ENCODE results near the gene PI3.
A peak's percentile ranks its signal among the peaks of the same experiment; 100 is the strongest.
"Not testable (repeated sequence)": the region's sequence is repeated elsewhere in the genome, so short reads cannot be mapped to it uniquely, and the experiment has no call there.

PI3 gene, protein sequence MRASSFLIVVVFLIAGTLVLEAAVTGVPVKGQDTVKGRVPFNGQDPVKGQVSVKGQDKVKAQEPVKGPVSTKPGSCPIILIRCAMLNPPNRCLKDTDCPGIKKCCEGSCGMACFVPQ

DNA sequence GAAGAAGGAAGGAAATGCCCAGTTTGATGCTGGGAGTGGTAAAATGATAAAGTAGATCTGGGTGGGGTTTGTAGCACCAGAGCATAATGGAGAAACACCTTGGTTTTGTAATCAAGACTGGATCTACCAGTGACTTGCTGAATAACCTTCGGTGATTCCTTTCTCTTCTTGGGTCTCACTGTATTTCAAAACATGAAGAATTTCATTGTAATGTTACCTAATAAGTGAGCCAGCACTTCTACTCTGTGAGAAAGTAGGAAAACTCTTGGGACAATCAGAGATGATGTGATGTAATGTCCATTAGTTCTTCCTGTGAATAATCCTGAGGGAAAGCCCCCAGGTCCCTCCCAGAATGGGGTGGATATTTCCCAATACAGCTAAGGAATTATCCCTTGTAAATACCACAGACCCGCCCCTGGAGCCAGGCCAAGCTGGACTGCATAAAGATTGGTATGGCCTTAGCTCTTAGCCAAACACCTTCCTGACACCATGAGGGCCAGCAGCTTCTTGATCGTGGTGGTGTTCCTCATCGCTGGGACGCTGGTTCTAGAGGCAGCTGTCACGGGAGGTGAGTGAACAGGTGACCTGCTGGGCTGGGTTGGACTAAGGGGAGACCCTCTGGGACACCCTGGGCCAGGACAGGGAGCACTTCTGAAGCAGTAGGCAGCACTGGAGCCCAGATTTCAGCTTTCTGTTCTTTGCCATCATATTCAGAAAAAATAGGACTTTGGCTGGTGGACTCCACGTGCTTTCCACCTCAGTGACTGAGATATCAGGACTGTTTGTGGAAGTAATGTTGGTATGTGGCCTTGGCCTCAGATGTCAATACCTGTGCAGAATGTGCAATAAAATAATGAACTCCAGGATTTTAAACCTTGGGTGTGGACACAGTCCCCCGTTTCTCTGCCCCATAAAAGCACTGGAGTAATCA, at the start of gene PI3:
Gene PI3 (plus strand): TSS at position 469 of the 931 bp plus-strand sequence. CDS start 21 bp downstream, at position 490.
- no peak for DNase-seq

DNA sequence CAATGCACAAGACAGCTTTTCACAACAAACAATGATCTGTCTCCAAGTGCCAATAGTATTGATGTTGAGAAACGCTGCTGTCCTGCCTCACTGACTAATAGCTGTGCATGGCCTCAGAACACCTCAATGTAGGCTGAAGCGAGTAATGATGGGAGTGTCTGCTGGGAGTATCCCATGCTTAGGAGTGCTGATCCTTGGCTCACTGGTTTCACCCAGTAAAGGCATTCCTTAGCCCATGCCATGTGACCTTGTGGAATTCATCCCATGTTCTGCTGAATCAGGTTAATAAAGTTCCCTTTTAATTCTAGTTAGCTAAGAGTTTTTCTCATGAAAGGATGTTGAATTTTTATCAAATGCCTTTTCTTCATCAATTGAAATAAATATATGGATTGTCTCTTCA, 46.6 kb upstream of the PI3 start:
- no peak for DNase-seq

DNA sequence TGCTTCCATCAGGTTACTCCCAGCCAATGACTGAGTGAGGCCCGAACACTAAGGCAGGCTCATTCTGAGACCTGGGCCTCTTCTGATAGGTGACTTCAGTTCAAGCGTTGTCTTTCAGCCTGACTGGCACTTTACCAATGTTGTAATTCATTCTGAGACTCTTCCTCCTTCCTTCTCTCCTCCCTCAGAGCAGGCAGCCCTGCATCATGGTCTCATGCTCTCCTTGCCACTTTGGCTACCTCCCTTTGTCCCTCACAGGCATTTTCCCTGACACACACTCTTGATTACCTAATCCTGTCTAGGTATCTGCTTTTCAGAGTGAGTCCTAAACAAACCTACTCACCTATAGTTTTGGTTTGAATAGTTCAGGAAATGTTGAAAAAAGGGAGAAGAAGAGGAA, 37.8 kb upstream of the PI3 start:
- DNase-seq: no peak

DNA sequence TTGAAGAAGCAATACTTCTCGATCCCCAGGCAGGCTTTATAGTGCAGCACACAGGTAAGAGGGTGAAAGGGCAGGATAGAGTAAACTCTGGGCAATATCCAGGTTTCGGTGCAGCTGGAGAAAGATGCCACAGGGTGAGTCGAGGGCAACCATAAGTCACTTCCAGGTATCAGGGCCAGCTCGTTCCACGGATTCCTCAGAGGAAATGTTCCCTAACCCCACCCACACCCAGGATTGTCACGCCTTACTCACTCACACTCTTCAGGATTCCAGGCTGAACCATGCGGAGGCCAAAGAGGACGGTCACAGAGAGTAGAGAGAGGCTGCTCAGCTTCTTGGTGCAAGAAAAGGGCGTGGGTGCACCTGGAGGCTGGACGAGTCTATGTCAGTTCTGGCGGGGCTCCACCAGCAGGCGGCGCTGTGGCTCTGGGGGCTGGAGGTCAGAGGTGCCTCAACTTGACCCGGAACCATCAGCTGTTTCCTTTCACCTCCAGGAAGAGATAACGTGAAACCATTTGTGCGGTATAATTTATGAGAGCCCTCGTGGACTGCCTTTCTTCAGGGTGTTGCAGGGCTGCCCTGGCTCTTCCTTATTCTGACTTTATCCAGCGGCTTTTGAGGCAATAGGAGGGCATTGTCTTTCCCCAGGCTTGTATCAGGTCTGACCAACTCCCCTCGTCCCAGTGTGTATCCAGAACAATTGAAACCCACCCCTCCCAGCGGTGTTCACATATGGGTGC, 36.0 kb upstream of the PI3 start:
- DNase-seq: peak; percentile 34

DNA sequence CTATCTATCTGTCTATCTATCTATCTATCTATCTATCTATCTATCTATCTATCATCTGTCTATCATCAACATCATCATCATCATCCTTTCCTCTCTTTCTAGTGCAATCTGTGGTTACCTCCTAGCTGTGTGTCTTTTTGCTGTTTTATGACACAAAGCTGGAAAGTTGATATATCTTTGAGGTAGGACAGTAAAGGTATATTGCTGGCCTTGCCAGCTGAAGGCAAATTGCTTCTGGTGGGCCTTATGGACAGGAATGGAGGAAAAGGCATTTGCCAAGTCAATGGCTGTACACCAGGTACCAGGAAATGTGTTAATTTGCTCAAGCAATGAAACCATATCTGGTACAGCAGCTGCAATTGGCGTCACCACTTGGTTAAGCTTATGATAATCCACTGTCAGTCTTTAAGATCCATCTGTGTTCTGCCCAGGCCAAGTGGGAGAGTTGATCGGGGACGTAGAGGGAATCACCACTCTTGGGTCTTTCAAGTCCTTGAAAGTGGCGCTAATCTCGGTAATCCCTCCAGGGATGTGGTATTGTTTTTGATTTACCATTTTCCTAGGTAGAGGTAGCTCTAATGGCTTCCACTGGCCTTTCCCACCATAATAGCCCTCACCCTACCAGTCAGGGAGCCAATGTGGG, 34.8 kb upstream of the PI3 start:
- DNase-seq: not testable (repeated sequence)

DNA sequence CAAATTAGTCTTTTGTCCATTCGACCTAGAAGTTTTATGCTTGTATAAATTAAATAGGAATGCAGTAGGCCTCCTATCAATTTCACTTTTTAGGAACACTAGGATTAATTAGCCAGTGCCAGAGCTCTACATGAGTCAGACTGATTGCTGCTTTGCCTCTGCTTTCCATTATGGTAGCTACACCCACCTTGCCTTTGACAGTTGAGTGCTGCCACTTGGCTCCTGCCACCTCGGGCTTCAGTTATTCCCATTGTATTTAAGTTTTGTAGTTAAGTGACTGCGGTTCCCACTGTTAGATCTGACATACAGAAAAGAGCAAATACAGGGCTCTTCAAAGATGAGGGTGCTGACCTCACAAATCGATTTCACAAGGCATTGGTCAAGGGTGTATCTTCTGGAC, 33.9 kb upstream of the PI3 start:
- DNase-seq: no peak

DNA sequence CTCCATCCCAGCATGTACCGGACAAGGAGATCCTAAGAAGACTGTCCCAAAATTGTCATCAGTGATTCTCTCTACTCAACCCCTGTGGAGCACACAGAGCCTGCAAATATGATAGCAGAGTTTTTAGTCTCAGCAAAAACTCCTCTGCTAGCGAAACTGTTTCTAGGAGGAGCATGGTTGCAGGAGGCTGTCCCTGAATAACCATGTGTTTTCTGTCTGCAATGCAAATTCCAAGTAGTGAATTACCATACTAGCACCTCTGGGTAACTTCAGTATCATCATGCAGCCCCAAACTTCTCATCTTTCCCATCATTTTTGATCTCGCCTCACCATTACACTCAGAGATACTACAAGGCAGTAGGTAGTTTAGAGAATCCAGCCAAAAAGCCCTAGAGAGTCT, 25.6 kb upstream of the PI3 start:
- DNase-seq: no peak

DNA sequence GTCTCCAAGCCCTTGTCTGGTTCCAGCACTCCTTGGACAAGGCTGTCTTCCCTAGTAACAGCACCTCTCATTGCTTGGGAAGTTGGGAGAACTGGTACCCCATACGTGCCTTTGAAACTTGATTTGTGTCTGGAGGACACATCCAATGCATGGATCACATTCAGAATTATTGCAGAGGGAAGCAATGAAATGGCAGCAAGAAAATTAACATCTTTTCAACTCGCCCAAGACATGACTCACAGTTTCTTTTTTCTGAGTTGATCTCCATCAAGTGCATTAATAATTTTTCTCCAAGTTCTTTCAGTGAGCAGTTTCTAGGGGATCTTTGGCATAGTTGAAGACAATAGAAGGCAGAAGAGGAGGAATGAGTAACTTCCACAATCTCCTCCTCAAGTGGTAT, 22.3 kb upstream of the PI3 start:
- DNase-seq: no peak

DNA sequence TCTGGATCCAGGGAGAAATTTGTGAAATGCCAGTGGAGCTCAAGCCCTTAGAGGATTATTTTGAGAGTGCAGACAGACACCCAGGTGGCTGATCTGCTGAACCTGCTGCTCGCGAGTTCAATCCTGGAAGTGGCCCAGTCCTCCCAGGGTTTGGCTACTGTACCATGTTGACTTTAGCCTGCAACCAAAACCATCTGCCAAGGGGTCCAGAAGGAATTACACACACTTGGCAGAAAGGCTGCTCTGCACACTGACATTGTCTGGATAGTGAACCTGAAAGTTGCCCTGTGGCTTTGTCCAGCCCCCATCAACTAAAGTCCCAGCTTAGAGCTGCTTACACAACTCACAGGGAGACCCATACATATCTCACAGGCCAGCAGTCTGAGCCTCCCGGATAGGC, 21.6 kb upstream of the PI3 start:
- DNase-seq: no peak

DNA sequence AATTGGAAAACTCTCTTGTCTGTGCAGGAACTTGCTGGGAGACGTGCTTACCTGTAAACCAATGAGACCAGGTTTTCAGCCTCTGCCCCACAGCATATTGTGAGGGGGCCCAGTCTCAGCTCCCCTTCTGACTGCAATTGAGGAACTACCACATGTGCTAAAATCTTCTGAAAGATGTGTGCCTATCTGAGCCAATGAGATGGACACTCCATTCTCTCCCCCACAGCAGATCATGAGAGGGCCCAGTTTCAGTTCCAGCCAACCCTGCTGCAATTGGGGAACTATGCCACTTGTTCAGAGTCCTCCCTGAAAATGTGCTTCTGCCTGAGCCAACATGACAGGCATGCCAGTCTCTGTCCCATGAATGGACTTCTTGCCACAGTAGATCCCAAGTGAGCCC, 20.9 kb upstream of the PI3 start:
- peak; percentile 26 for DNase-seq

DNA sequence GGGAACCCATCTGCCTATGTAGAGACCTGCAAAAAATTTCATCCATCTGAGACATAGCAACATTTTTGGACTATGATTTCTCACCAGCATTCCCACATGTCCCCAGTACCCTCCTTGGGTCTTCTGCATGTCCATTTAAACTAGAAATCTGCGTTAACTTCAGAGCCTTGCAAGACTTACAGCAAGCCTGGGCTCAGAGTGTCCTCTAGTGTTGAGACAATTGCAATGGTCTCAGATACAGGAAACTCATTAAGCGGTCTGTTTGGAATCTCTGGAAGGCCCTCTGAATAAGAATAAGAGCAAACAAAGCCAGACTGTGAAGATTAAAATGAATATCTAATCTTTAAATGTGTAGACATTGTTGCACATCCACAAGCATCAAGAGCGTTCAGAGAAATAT, 20.5 kb upstream of the PI3 start:
- DNase-seq: no peak

DNA sequence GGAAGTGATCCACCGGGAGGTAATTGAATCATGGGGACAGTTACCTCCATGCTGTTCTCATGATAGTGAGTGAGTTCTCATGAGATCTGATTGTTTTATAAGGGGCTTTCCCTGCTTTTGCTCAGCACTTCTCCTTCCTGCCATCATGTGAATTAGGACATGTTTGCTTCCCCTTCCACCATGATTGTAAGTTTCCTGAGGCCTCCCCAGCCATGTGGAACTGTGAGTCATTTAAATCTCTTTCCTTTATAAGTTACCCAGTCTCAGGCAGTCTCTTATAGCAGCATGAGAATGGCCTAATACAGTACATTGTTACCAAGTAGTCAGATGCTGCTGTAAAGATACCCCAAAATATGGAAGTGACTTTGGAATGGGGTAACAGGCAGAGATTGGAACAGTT, 19.9 kb upstream of the PI3 start:
- DNase-seq: not testable (repeated sequence)

DNA sequence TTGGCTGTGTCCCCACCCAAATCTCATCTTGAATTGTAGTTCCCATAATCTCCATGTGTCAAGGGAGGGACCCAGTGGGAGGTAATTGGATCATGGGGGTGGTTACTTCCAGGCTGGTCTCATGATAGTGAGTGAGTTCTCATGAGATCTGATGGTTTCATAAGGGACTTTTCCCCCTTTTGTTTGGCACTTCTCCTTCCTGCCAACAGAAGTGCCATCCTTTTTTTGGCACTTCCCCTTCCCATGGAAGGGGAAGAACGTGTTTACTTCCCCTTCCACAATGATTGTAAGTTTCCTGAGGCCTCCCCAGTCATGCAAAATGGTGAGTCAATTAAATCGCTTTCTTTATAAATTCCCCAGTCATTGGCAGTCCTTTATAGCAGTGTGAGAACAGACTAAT, 18.0 kb upstream of the PI3 start:
- DNase-seq: no peak

DNA sequence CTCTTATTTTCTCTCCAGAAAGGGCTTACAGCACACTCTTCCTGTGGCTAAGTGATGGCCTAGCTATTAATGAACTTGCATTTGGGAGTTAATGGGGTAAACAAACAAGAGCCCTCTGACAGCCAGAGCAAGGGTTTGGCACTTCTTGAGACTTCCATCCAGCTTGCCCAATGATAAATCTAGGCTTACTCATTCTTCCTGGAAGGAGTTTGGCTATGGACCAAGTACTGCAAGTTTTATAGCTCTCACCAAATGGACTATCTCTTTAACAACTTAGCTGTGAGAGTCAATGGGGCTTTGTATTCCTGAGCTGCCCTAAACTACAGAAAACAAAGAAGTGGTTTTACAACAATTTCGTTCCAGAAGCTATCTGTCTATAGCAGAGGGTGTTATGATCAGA, 16.7 kb upstream of the PI3 start:
- DNase-seq: no peak

DNA sequence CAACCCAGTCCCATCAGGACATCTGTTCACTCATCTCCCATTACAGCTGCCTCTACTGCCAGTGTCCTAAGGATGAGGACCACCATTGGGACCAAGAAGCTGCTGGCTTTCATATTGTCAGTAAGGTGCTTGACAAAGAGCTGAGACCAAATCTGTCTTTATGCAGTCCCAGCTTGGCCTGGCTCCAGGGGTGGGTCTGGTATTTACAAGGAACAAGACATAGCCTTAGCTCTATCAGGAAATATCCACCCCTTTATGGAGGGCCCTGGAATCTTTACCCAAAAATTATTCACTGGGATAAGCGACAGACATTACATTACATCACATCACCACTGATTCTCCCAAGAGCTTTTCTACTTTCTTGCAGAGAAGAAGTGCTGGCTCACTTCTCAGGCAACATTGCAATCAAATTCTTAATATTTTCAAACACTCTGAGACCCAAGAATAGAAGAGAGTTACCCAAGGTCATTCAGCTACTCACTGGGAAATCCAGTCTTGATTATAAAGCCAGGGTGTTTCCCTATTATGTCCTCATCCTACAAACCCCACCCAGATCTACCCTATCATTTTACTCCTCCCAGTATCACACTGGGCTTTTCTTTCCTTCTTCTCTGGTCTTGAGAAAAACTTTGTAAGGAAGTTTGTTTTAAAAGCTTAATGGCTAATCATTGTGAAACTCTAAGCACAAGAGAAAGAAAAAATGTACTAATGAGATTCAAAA, 11.5 kb upstream of the PI3 start:
- no peak for DNase-seq

DNA sequence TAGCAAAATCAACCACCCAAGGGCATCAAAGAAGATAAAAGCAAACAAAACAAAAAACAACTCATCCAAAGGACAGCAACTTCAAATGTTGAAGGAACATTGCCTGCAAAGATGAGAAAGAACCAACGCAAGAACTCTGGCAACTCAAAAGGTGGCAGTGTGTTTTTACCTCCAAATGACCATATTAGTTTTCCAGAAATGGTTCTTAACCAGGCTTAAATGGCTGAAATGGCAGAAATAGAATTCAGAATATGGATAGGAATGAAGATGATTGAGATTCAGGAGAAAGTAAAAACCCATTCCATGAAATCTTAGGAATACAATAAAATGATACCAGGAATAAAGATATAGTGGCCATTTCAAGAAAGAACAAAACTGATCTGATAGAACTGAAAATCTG, 9.8 kb upstream of the PI3 start:
- no peak for DNase-seq

DNA sequence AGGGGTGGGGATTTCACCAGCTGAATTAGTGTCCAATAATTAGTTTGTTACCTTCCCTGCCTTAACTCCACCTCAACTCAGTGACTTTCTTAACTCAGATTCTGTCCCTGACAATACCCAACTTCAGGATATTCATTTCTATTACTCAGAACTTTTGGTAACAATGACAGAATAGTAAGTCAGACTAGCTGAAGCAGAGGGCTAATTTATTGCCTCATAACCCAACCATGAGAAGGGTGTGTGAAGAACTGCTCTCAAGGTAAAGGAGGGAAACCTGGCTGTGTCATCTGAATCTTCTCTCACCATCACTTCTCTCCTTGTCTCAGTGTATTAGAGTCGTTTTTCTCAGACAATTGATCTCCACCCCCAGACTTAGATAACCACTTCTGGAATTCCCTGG, 1.2 kb upstream of the PI3 start:
- no peak for DNase-seq

DNA sequence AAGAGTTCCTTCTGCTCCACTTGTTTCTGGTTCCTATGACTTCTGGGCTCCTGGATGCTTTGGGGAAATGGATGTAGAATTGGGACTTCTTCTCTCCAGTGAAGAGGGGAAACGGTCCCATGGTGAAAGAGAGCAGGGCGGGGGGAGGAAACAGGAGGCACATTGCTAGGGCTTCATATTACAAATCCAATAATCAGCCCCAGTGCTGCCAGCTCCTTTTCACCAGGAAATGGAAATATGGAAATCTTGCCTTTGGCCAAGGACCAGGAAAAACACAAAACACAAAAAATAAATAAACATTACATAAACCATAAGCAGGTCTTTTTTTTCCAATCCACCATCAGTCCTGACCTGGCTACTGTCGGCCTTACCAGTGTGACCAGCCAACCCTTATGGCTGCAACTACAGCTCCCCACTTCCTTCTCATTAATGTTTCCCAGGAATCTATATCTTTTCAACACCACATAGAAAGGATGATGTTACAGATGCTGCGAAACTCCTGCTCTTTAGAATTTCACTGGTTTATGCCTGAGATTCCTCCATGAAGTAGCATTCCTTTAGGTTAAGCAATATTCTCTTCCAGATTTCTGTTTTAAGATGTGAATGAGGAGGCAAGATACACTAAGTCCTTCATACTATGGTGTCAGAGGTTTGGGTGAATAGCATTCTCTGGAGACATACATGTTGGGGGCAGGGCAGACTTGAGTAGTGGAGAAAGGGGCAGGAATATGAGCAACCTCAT, 2.0 kb downstream of the PI3 start:
- no peak for DNase-seq

DNA sequence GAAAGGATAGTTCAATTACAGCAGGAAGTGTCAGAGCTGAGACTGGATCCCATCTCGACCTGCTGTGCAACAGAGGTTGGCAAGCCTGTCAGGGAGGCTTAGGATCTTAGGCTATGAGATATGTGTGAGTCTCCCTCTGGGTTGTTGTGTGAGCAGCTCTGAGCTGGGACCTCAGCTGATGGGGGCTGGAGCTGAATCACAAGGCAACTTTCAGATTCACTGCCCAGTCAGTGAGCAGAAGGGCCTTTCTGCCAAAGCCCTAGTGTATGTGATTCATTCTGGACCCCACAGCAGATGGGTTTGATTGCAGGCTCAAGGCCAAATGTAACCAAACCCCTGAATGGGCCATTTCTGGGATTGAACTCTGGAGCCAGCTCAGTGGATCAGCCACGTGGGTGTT, 4.5 kb downstream of the PI3 start:
- no peak for DNase-seq

DNA sequence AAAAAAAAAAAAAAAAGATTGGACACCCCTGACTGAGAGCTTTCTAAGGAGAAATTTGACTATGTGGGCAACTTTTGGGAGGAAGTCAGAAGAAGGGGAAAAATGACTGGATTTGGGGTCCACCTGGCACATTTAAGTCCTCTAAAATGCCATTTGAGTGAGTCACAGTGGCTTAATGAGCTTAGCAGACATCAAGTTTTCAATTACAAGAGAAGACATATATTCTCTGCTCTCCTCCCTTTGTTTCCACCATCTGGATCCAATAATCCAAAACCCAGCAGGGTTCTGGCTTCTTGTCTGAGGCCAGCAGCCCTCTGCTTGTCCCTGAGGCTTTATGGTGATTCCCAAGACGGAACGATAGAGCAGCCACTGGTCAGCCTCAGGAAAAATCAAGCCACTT, 6.9 kb downstream of the PI3 start:
- DNase-seq: no peak

DNA sequence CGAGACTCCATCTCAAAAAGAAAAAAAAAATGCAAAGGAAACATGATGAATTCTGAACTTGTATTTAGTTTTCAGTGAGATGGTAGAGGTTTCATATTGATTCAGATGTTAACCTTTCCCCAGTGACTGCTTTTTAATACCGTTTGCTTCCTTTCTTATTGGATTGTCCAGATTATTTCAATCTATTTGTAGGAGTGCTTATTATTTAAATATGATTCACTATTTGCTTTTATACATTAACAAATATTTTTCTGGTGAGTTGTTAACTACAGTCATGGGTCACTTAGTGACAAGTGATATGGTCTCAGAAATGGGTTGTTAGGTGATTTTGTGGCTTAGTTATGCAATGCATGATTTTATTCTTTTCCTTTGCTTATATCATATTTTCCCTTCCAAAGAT, 8.4 kb downstream of the PI3 start:
- DNase-seq: no peak

DNA sequence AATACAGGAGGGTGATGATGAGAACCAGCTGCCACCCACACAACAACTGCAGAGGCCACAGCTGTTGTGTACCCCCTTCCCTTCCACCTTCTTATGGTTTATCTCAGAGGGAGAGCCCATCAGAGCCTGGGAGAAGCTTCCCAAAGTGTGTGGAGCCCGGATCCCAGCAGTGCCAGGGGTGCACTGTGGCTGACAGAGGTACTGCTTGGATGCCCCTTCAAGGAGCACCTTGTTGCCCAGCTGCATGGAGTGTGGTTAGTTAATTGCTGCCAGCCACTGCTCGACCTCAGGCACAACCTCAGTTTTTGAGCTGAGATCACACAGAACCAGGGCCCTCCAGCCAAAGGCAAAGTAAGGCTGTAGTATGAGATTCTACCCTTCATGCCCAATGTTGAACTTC, 13.0 kb downstream of the PI3 start:
- no peak for DNase-seq
